Stimulated activated CD4-positive, alpha-beta T cell treated with anti-CD3 and anti-CD28 coated beads, Interleukin-1b, Interleukin-23, amount 100 ng/mL, for 4 hours (primary cell): ENCODE results near the gene CCDC57.
"Not testable (repeated sequence)": the region's sequence is repeated elsewhere in the genome, so short reads cannot be mapped to it uniquely, and the experiment has no call there.

Experiments used
- DNase-seq, 2 donors: peaks; one replicate each; pipeline ENCODE4 v3.0.0-alpha.2; 2020; ENCODE audit warnings: low read depth in 2 of 2

The CCDC57 gene

DNA sequence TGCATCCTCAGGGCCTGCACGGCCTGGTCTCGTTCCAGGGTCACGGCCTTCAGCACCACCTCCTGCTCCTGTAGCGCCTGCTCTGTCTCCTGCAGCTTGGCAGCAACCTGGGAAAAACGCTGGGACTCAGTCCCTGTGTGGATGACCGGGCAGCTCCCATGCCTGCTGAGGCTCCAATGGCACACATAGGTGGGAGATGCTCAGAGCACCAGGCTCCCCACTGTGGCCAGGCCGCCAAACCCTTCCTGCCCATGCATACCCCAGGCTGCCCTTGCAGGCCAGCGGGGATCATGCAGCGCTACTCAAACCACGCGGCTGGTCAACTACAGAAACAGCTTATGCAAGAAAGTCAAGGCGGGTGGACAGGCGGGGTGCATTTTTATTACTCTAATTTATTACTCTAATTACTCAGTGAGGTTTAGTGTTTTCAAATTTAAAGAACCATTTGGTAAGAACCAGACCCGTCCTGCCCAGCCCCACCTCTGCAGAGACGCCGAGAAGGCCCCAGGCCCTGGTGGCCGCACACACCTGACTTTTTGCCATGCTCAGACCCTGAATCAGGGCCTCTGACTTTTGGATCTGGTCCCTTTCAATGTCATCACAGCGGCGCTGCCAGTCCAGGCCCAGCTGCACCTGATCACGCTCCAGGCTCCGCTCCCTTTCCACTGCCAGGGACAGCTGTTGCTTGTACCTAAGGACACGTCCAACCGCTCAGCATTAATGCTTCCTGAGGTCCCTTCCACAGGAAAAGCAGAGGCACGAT is 34.0 kb downstream of the CCDC57 start:
- DNase-seq: no peak

DNA sequence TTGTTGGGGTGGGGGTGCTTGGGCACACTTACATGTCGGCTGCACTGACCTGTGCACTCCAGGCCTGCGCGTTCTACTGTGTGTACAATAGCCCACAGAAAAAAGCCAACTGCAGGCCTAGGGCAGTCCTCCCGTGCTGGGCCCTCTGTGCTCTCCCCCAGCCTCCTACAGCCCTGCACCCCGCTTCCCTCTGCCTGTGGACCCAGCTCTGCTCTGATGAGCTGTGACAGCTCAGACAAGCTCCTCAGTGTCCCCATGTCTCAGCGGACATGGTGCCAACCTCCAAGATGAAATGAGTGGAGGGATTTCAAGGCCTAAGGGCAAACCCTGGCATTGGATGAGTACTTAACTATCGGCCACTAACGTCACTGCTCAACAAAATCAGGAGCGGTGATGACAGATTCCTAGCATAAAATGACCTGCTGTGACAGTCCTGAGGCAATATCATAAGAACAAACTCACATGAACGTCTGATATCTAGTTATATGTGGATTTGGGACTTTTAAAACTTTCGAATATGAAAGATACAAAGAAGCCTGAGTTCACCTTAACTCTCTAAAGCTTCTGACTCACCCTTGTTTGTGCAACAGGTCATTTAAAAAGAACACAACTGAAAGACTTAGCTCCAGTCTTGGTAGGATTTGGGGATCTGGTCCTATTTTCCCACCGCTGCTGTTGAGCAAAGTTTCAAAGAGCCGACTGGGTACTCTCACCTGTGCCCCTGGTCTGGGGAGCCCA is 34.7 kb downstream of the CCDC57 start:
- no peak for DNase-seq

DNA sequence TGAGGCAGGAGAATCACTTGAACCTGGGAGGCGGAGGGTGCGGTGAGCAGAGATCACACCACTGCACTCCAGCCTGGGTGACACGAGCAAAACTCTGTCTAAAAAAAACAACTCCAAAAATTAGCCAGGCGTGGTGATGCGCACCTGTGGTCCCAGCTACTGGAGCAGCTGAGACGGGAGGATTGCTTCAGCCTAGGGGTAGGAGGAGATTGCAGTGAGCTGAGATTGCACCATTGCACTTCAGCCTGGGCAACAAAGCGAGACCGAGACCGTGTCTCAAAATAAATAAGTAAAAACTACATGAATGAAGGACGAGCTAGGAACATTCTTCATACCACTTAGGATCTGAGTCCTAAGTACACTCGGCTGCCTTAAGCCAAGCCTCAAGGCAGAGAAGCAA is 35.4 kb downstream of the CCDC57 start:
- no peak for DNase-seq

DNA sequence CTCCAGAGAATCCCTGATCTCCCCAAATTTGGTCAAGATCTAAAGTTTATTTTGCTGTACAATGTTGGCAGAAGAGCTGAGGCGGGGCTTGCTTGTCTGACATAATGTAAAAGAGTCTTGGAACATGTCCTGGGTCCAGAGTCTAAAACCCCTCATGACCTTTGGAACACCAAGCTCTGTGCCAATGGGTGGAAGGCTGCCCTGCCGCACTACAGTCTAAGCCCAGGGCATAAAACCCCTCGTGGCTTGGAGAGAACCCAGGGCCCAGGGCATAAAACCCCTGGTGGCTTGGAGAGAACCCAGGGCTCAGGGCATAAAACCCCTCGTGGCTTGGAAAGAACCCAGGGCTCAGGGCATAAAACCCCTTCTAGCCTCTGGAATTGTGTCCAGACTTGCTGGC is 36.7 kb downstream of the CCDC57 start:
- DNase-seq: no peak

DNA sequence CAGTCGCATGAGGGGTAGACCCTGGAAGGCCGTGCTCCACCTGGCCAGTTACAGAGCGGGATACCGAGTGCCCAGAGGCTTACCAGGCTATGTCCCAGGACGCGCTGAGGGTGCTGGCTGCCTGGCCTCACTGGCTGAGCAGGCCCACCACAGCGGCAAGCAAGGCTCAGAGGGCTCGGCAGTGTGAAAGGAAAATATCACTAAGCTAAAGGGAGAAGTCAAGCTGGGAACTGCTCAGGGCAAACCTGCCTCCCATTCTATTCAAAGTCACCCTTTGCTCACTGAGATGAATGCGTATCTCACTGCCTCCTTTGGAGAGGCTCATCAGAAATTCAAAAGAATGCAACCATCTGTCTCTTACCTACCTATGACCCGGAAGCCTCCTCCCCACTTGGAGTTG is 37.4 kb downstream of the CCDC57 start:
- no peak for DNase-seq

DNA sequence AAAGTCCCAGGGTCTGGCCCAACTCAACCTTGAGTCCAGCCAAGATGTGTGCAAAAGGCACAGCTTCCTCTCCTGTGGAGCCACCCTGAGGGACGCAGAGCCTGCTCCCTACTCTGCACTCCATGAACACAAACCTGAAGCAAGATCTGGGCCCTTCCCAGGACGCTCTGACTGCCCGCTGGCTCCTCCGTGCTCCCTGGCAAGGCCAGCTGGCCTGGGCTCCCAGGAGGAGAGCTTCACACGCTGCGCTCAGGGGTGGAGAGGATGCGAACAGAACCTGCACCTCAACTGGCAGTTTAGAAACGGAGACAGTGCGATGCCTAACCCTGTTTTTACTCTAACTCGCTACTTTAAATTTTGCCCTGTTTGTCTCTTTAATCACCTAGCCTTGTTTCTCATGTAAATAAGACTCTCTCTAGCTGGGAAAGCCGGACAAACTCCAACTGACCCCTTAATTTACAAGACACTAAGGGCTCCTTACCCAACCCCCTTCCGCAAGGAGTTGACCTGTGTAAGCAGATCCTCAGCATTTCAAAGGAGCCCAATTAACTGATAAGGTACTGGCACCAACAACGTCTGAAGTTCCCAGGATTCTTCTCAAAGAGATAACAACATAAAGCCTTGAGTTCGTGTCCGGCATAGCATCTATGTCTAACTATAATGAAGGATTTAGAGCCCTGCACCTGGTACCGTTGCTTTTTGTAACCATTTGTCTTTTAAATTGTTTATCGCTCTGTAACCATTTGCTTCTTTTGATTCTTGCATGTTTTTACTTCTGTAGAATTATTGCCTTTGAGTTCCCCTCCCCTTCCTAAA is 38.4 kb downstream of the CCDC57 start:
- not testable (repeated sequence) for DNase-seq

DNA sequence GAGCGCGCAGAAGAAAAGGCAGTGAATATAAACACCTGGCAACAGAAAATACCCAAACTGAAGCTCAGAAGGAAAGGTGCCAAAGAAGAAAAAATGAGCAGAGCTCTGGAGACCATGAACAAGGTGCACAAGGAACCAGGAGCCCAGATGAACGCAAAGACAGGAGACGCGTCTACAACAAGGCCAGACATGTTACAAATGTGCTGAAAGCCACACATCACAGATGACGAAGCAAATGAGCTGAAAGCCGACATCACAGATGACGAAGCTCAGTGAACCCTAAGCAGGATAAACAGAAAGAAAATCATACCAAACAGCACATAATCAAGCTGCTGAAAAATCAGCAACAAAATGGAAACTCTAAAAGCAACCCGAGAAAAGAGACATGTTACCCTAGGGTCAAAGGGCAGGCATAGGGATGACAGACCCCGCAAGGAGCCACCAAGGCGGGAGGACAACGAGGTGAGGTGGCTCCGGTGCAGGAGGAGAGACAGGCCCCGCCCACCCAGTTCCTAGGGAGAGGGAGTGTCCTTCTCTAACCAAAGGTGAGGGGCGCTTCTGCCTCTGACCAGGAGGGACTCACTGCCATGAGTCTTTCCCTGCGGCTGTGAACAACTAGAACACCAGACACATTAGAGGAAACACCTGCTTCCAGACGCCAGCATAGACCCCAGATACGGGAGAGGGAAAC is 39.1 kb downstream of the CCDC57 start:
- no peak for DNase-seq

DNA sequence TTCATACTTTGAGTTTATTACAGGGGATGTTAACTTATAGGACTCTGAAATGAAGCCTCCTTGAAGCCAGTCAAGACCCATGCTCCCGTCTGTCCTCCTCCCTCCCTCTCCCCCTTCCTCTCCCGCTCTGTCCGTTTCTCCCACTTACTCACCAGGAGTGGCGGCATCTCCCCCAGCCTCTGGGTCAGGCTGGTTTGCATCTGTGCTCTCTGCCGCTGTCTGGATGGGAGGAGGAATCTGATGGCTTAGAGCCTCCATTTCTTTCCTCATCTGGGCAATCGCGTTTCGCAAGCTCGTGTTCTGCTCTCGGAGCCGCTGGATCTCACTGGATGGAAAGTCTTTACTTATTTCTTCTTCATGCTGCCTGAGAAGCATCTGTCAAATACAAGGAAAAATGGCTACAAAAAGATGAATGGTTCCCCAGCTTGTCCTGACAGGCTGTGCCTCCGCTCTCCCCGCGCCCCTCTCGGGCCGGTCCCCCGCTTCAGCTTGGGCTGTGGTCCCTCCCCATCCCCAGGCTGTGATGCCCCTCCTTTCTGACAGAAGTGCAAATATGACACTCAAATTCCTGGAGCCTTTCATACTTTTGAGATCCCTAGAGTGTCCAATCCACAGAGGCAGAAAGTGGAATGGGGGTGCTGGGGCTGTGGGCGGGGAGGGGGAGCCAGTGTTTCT is 40.0 kb downstream of the CCDC57 start:
- DNase-seq: no peak

DNA sequence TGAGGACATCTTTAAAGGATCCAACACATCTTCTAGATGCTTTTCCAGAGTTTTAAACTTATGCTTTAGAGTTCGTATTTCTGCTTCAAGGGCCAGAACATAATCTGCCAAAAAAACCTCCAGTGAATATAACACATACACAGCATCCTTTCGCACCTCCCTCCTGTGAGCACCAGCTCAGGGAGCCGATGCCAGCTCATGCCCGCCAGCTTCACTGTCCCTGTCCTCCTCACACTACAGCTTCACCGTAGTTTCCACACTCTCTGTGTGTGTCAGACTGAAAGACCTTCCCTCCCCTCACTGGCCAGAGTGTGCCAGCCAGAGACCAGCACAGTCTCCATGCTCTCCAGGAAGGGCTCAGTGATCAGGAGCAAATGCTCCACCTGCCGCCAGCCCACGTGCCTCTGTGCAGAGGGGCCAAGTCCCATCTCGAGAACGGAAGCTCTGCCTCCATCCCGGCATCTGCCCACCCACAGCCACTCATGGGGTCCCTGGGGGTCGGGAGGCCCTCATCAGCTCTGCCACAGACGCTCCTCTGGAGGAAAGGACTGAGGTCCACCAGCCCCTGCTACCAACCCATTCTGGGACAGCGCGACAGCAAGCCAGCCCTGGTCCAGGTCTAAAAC is 40.8 kb downstream of the CCDC57 start:
- no peak for DNase-seq

DNA sequence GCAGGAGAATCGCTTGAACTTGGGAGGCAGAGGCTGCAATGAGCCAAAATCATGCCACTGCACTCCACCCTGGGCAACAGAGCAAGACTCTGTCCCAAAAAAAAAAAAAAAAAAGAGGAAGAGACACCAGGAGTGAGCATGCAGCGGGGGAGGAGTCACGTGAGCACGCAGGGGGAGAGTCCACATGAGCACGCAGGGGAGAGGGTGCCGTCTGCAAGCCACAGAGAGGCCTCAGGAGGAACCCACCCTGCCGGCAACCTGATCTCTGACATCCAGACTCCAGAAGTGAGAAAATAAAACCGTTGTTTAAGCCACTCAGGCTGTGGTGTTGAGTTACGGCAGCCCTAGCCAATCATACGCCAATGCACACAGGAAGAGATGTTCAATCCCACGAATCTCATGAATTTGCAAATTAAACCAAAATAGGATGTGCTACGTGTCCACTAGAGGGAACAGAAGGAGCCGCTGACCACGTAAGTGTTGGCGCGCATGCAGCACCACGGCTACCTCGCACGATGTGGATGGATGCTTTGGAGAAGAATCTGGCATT is 42.2 kb downstream of the CCDC57 start:
- DNase-seq: no peak

DNA sequence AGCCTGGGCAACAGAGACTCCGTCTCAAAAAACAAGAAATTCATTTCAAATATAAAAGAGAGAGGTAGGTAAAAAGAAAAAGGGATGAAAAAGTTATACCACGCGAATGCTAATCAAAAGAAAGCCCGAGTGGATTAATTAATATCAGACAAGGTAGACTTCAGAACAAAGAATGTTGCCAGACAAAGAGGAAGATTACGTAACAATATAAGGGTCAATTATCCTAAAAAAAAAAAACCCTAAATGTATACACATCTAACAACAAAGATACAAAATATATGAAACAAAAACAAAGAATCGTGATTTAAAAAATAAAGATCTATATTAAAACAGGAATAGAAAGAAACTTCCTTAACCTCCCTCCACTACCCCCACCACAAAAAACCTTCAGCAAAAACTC is 44.1 kb downstream of the CCDC57 start:
- no peak for DNase-seq

DNA sequence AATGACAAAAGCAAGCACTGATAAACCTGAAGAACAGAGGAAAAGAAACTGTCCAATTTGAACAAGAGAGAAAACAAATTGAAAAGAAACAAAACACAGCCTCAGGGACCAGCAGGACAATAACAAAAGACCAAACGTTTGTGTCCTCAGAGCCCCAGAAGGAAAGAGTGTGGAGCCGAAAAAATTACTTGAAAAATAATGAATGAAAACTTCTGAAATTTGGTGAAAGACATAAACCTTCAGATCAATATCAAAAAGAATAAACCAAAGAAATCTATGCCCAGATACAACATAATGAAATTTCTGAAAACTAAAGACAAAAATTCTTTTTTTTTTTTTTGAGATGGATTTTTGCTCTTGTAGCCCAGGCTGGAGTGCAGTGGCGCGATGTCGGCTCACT is 45.6 kb downstream of the CCDC57 start:
- DNase-seq: no peak

DNA sequence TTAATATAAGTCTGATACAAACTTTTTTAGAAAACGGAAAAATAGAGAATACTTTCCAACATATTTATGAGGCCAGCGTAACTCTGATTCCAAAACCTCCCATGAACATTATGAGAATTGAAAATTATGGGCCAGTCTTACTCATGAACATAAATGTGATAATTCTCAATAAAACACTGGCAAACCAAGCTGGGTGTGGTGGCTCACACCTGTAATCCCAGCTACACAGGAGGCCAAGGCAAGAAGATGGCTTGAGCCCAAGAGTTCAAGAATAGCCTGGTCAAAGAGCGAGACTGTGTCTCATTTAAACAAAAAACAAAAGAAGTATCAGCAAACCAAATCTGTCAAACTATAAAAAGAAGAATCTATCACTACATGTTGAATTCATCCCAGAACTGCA is 47.8 kb downstream of the CCDC57 start:
- no peak for DNase-seq

DNA sequence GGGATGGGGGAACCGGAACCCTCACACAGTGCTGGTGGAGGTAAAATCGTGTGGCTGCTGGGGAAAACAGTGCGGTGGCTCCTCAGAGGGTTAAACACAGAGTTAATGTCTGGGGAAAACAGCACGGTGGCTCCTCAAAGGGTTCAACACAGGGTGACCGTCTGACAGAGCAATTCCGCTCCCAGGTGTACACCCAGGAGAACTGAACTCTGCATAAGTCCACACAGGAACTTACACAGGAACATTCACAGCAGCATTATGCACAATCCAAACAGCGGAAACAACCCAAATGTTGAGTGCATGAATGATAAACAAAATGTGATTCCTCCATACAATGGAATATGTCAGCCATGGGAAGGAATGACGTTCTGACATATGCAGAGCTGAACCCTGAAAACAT is 51.4 kb downstream of the CCDC57 start:
- no peak for DNase-seq

DNA sequence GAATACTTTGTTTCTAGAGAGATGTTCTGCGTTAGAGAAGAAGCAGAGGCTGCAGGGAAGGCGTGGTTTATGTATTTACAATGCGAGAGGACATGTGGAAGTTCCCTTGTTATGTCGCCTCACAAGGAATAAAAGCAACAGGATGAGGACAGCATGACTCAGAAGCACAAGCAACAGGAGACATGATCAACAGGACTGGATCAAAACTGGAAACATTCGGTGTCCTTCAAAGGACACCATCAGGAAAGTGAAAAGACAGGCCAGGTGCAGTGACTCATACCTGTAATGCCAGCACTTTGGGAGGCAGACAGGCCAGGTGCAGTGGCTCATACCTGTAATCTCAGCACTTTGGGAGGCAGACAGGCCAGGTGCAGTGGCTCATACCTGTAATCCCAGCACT is 52.6 kb downstream of the CCDC57 start:
- DNase-seq: no peak

DNA sequence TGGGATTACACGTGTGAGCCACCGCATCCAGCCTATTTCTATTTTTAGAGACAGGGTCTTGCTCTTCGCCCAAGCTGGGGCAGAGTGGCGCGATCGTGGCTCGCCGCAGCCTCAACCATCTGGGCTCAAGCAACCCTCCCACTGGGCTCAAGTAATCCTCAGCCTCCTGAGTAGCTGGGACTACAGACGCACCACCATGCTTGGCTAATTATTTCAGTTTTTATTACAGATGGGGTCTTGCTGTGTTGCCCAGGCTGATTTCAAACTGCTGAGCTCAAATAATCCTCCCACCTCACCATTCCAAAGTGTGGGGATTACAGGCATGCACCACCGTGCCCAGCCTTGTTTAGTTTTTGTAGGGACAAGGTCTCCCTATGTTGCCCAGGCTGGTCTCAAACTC is 53.8 kb downstream of the CCDC57 start:
- no peak for DNase-seq

DNA sequence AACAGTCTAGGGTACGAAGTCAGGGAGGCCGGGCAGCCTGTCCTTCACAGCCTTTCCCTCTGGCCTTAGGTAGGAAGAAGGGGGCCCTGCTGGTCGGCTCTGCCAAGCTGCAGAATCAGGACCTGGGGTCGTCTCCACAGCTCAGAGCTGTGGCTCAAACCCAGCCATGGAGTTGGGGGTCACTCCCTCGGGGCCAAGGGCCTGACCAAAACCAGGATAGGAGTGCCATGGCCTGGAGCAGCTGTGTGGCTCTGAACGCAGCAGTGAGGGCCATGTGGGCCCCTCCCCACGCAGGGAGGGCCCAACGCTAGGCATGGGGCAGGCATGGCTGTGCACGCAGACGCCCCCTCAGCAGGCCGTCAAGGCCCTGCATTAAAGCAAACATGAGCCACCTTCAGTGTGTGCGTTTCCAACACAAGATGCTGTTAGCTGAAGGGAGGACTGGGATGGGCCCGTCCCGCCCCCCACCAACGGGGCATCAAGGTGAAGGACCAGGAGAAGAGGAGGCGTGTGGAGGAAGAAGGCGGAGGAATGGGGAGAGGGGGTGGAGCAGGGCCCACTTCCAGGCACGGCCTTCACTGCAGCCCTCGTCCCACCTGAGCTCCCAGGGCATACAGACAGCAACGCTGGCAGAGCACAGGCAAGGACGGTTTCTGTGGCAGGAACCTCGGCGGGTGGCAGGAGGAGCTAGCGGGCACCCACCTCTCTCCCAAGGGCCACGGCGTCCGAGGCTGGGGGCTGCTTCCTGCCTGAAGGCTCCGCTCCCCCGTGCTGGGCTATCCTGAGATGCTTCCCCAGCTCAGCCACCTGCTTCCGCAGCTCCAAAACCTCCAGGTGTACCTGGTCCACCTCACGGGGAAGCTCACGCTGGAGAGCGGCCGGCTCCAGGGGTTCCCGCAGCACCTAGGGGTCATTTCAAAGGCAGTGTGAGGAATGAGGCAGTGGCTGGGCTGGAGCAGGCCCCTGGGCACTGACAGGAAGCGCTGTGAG is 55.3 kb downstream of the CCDC57 start:
- DNase-seq: no peak

DNA sequence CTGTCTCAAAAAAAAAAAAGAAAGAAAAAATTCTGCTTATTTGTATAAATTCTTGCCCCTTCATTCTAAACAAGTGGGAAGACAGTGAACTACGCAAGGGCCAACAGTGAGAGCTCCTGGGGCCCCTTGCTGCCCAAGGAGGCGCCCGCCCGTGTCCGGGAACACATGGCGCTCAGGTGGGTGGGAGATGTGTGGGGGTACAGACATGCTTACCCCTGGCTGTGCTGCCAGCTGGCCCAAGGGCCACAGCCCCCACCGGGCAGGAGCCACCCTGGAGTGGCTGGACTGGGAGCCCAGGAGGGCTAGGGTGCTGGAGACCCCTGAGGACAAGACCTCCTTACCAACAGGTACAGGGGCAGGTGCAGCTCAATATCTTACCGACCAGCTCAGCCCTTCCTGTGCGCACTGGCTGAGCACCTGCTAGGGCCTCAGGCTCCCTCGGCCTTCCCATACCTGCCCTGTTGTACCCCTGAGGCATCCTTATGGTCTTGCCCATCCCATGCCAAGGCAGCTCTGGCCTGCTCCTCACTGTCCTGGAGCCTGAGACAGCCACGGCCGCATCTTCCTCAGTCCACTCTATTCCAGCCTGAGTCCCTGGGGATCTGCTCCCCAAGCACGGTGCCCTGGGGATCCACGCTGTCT is 56.2 kb downstream of the CCDC57 start:
- DNase-seq: no peak

DNA sequence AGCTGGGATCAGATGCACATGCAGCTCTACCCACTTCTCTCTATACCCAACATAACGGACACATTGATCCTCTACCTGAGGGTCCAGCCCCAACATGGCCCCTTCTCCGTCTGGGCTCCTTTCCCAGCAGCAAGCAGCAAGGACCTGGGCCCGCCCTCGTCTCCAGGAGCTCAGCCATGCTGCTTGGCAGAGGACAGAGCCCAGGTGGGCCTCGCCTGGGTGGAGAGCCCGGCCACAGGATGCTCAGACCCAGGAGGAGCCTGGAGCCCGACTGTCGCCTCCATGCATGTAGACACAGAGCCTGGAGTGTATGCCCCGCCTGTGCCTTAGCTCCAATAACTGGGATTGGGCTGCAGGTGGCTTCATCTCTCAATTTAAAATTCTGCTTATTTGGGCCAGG is 57.0 kb downstream of the CCDC57 start:
- no peak for DNase-seq
